ENCODE measurements around the gene SLC35A2. TPM values are rescaled to one million over a fixed set of nuclear protein-coding genes. Genes with fewer than 3 reads are reported as not detected.

SLC35A2 gene
- total RNA-seq, 2 donors from 2014 or later: 12.5 to 20.1 TPM

- TF ChIP-seq CTCF (IDR thresholded peaks at IDR 0.05) (no peak), POLR2A (IDR thresholded peaks at IDR 0.05) (no peak)
- H3K27ac ChIP-seq: peak overlapping the region; percentile 92 to 98 (median 94)
- peaks cover 0 to 1% of the 10 kb centered on the region in 2 donors for H3K36me3 ChIP-seq (replicated peaks in 1 of 2; ENCODE audit: insufficient read depth in 1 of 2, low read depth in 2 of 2)
- ATAC-seq (no peak), DNase-seq (no peak)
- WGBS, 2 donors: 18 to 33% methylated on average over 1 to 7 of the region's 9 CpGs
- H3K27me3 ChIP-seq: no peaks in the 10 kb centered on the region
- intact Hi-C loops (cut with DNase I): no loop called here
- peaks cover 22% of the 10 kb centered on the region for H3K4me1 ChIP-seq
- no peaks in the 10 kb centered on the region for H3K9me3 ChIP-seq
- H3K4me3 ChIP-seq: no peak overlapping the region
Measured at GRCh38 chrX:48896611-48897011, 14.8 kb downstream of the SLC35A2 start.

- no peaks in the 10 kb centered on the region for H3K36me3 ChIP-seq (replicated peaks in 1 of 2; ENCODE audit: insufficient read depth in 1 of 2, low read depth in 2 of 2)
- H3K4me1 ChIP-seq: peaks cover 26% of the 10 kb centered on the region
- no peak for ATAC-seq
- TF ChIP-seq POLR2A (IDR thresholded peaks at IDR 0.05): no peak
- no peak for TF ChIP-seq CTCF (IDR thresholded peaks at IDR 0.05)
- H3K4me3 ChIP-seq: no peak overlapping the region
- 82 to 88% methylated on average over 6 of the region's 6 CpGs for WGBS, 2 donors
- no peak overlapping the region for H3K27ac ChIP-seq
- H3K9me3 ChIP-seq: no peaks in the 10 kb centered on the region
- intact Hi-C loops (cut with DNase I): no loop called here
- H3K27me3 ChIP-seq: no peaks in the 10 kb centered on the region
- DNase-seq: no peak
Measured at GRCh38 chrX:48894891-48895290, 16.6 kb downstream of the SLC35A2 start.

- H3K9me3 ChIP-seq: no peaks in the 10 kb centered on the region
- H3K4me1 ChIP-seq: peaks cover 16% of the 10 kb centered on the region
- no peak for ATAC-seq
- no peaks in the 10 kb centered on the region for H3K36me3 ChIP-seq (replicated peaks in 1 of 2; ENCODE audit: insufficient read depth in 1 of 2, low read depth in 2 of 2)
- DNase-seq: no peak
- WGBS, 2 donors: 85 to 95% methylated on average over 8 to 10 of the region's 16 CpGs
- no peak for TF ChIP-seq CTCF (IDR thresholded peaks at IDR 0.05)
- TF ChIP-seq POLR2A (IDR thresholded peaks at IDR 0.05): no peak
- H3K27ac ChIP-seq: no peak overlapping the region
- no peaks in the 10 kb centered on the region for H3K27me3 ChIP-seq
- no peak overlapping the region for H3K4me3 ChIP-seq
- intact Hi-C loops (cut with DNase I): no loop called here
Measured at GRCh38 chrX:48893556-48894348, 17.7 kb downstream of the SLC35A2 start.

GRCh38 chrX:48892896-48893295, 18.6 kb downstream of the SLC35A2 start:
- Histone ChIP-seq H3K4me1 (peaks cover 16% of the 10 kb centered on the region), H3K27me3 (no peaks in the 10 kb centered on the region), H3K36me3 (replicated peaks in 1 of 2; ENCODE audit: insufficient read depth in 1 of 2, low read depth in 2 of 2) (no peaks in the 10 kb centered on the region), H3K4me3 (no peak overlapping the region), H3K27ac (no peak overlapping the region), H3K9me3 (no peaks in the 10 kb centered on the region)
- intact Hi-C loops (cut with DNase I): no loop called here
- ATAC-seq (no peak), DNase-seq (no peak)
- TF ChIP-seq CTCF (IDR thresholded peaks at IDR 0.05): no peak
- no peak for TF ChIP-seq POLR2A (IDR thresholded peaks at IDR 0.05)
- WGBS, 2 donors: 78 to 86% methylated on average over 3 of the region's 4 CpGs

All from body of pancreas (tissue), 4 donors.